CD4-positive, alpha-beta T cell treated with Interleukin-4 for 1 hour (primary cell): ENCODE measurements around the gene SNRPA1.

Source experiments
- DNase-seq, 2 donors: peaks; one replicate each; pipeline ENCODE4 v3.0.0-alpha.2; 2020 to 2022

SNRPA1 gene

GRCh38 chr15:101233651-101234280 lies 61.3 kb downstream of the SNRPA1 start:
- DNase-seq = no peak

- DNase-seq = no peak
Measured at GRCh38 chr15:101232677-101233076, 62.4 kb downstream of the SNRPA1 start.
